Measurements from ENCODE around the gene KLF18. TPM values are rescaled to one million over a fixed set of nuclear protein-coding genes. Genes with fewer than 3 reads are reported as not detected.
"Not testable (repeated sequence)": the region's sequence is repeated elsewhere in the genome, so short reads cannot be mapped to it uniquely, and the experiment has no call there.

The KLF18 gene
- total RNA-seq, 1 experiment from 2014 or later = not detected

DNA sequence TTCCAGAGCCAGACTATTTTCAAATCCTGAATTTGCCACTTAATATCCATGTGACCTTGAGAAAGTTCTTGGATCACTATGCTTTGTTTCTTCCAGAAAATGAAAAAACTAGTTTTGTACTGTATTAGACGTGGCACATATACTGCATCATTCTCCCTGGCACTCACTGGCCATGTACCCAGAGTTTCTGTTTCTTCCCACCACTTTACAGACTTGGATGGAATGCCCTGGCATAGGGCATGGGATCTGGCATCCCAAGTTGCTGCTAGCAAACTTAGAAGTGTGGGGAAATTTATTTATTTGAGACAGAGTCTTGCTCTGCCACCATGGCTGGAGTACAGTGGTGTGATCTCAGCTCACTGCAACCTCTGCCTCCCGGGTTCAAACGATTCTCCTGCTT lies 10.0 kb downstream of the KLF18 start:
- no peak for DNase-seq (ENCODE audit: low read depth)
- in situ Hi-C loops (cut with HindIII; ENCODE audit: low pct_unique_long_range_greater_than_20kb, low sequenced_read_pairs) = no loop called here

DNA sequence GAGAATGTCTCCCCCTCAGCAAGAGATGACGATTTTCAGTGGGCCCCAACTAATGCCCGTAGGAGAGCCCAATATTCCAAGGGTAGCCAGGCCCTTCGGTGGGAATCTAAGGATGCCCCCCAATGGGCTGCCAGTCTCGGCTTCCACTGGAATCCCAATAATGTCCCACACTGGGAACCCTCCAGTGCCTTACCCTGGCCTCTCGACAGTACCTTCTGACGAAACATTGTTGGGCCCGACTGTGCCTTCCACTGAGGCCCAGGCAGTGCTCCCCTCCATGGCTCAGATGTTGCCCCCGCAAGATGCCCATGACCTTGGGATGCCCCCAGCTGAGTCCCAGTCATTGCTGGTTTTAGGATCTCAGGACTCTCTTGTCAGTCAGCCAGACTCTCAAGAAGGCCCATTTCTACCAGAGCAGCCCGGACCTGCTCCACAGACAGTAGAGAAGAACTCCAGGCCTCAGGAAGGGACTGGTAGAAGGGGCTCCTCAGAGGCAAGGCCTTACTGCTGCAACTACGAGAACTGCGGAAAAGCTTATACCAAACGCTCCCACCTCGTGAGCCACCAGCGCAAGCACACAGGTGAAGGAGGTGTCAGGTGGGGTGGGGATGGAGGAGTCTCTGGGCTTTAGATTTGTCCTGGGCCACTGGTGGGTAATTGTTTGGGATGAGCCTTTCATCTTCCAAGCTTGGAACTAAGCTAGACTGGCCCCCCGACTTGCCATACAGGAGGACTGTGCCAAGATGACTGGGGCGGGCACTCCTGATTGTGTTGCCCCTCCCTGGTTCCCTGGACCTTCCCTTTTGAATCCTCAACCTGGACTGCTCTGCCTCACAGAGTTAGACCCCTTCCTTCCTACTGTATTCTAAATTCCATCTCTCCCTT lies 11.6 kb downstream of the KLF18 start:
- no peak for DNase-seq (ENCODE audit: low read depth)
- in situ Hi-C loops (cut with HindIII; ENCODE audit: low pct_unique_long_range_greater_than_20kb, low sequenced_read_pairs) = no loop called here

GRCh38 chr1:44120398-44120949 lies 21.0 kb downstream of the KLF18 start:
- DNase-seq (ENCODE audit: low read depth) = no peak
- in situ Hi-C loops (cut with HindIII; ENCODE audit: low pct_unique_long_range_greater_than_20kb, low sequenced_read_pairs) = no loop called here

- in situ Hi-C loops (cut with HindIII; ENCODE audit: low pct_unique_long_range_greater_than_20kb, low sequenced_read_pairs) = no loop called here
- DNase-seq (ENCODE audit: low read depth) = no peak
Measured at GRCh38 chr1:44119525-44119924, 21.9 kb downstream of the KLF18 start.

DNA sequence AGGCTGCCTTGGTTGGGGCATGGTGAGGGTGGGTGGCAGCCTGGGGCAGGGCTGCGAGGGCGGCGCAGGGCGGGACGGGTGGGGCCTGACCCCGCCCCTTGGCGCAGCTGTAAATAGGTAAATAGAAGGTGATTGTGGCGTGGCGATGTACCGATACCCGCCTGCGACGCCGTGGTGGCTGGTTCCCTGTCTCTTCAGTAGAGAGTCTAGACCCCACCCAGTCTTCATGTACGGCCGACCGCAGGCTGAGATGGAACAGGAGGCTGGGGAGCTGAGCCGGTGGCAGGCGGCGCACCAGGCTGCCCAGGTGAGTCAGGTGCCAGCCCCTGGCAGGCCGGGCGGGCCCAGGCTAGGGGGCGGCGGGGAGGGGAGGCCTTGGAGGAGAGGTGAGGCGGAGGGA lies 22.7 kb downstream of the KLF18 start, which contains the start of gene KLF17:
Gene KLF17 (plus strand): TSS at position 140 of the 400 bp plus-strand sequence. CDS start 87 bp downstream, at position 227.
- no peak for DNase-seq (ENCODE audit: low read depth)
- in situ Hi-C loops (cut with HindIII; ENCODE audit: low pct_unique_long_range_greater_than_20kb, low sequenced_read_pairs) = no loop called here

GRCh38 chr1:44117272-44117671 lies 24.2 kb downstream of the KLF18 start:
- in situ Hi-C loops (cut with HindIII; ENCODE audit: low pct_unique_long_range_greater_than_20kb, low sequenced_read_pairs); DNase-seq (ENCODE audit: low read depth): not testable (repeated sequence)

- DNase-seq (ENCODE audit: low read depth) = no peak
- in situ Hi-C loops (cut with HindIII; ENCODE audit: low pct_unique_long_range_greater_than_20kb, low sequenced_read_pairs) = no loop called here
Measured at GRCh38 chr1:44114098-44114497, 27.3 kb downstream of the KLF18 start.

DNA sequence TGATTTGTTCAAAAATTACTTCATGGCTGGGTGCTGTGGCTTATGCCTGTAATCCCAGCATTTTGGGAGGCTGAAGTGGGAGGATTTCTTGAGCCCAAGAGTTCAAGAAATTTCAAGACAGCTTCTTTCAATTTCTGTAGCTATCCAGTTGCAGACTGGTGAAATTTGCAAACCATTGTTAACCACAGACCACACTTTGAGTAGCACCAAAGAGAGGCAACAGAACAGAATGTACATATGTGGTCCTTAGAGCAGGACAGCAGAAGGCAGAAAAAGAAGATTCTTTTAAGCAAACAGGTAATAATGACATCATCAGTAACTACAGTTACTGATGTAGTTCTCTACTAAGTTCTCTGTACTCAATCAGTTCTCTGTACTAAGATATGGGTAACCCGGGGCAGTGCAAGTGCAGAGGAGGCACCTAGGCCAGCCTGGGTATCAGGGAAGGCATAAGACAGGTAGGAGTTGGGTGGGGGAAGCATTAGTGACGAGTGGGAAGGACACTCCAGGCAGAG lies 28.3 kb downstream of the KLF18 start:
- in situ Hi-C loops (cut with HindIII; ENCODE audit: low pct_unique_long_range_greater_than_20kb, low sequenced_read_pairs) = no loop called here
- no peak for DNase-seq (ENCODE audit: low read depth)

DNA sequence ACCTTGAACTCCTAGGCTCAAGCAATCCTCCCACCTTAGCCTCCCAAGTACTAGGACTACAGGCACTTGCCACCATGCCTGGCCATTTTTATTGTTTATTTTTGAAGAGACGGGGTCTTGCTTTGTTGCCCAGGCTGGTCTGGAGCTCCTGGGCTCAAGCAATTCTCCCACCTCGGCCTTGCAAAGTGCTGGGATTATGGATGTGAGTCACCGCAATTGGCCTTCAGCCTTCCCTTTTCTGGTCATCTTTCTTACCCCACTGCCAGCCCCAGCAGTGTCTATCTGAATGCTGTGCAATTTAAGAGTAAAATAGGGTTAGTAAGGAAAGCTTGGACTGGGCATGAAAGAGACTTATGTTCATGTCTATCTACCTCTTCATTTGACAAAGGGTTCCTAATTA lies 28.9 kb downstream of the KLF18 start:
- DNase-seq (ENCODE audit: low read depth) = no peak
- in situ Hi-C loops (cut with HindIII; ENCODE audit: low pct_unique_long_range_greater_than_20kb, low sequenced_read_pairs) = no loop called here

- no peak for DNase-seq (ENCODE audit: low read depth)
- in situ Hi-C loops (cut with HindIII; ENCODE audit: low pct_unique_long_range_greater_than_20kb, low sequenced_read_pairs) = no loop called here
Measured at GRCh38 chr1:44111861-44112260, 29.6 kb downstream of the KLF18 start.

DNA sequence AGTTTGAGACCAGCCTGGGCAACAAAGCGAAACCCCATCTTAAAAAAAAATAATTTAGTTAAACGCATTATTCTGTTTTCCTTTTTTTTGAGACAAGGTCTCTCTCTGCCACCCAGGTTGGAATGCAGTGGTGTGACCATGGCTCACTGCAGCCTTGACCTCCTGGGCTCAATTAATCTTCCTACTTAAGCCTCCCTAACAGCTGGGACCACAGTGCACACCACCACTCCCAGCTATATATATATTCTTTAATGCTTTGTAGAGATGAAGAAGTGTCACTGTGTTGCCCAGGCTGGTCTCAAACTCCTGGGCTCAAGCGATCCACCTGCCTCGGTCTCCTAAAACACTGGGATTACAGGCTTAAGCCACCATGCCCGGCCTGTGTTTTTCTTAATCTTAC lies 30.5 kb downstream of the KLF18 start:
- in situ Hi-C loops (cut with HindIII; ENCODE audit: low pct_unique_long_range_greater_than_20kb, low sequenced_read_pairs) = no loop called here
- no peak for DNase-seq (ENCODE audit: low read depth)

- DNase-seq (ENCODE audit: low read depth) = no peak
- in situ Hi-C loops (cut with HindIII; ENCODE audit: low pct_unique_long_range_greater_than_20kb, low sequenced_read_pairs) = no loop called here
Measured at GRCh38 chr1:44108971-44109370, 32.5 kb downstream of the KLF18 start.

- DNase-seq (ENCODE audit: low read depth) = no peak
- in situ Hi-C loops (cut with HindIII; ENCODE audit: low pct_unique_long_range_greater_than_20kb, low sequenced_read_pairs) = no loop called here
Measured at GRCh38 chr1:44108241-44108640, 33.2 kb downstream of the KLF18 start.

DNA sequence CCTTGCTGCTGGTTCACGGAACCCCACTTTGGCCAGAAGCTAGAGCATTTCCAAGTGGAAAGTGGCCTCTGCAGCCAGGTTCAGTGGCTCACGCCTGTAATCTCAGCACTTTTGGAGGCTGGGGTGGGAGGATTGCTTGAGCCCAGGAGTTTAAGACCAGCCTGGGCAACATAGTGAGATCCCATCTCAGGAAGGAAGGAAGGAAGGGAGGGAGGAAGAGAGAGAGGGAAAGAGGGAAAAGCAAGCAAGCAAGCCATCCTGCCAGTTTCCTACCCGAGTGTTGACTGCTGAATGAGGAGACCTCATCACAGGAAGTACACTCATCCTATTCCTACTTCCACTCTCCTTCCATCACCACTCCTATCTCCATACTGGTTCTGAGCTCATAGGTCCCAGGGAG lies 35.6 kb downstream of the KLF18 start:
- in situ Hi-C loops (cut with HindIII; ENCODE audit: low pct_unique_long_range_greater_than_20kb, low sequenced_read_pairs) = no loop called here
- no peak for DNase-seq (ENCODE audit: low read depth)

GRCh38 chr1:44103270-44104131 lies 37.9 kb downstream of the KLF18 start:
- DNase-seq (ENCODE audit: low read depth) = no peak
- in situ Hi-C loops (cut with HindIII; ENCODE audit: low pct_unique_long_range_greater_than_20kb, low sequenced_read_pairs) = no loop called here

GRCh38 chr1:44101328-44101727 lies 40.1 kb downstream of the KLF18 start:
- no peak for DNase-seq (ENCODE audit: low read depth)
- in situ Hi-C loops (cut with HindIII; ENCODE audit: low pct_unique_long_range_greater_than_20kb, low sequenced_read_pairs) = no loop called here

DNA sequence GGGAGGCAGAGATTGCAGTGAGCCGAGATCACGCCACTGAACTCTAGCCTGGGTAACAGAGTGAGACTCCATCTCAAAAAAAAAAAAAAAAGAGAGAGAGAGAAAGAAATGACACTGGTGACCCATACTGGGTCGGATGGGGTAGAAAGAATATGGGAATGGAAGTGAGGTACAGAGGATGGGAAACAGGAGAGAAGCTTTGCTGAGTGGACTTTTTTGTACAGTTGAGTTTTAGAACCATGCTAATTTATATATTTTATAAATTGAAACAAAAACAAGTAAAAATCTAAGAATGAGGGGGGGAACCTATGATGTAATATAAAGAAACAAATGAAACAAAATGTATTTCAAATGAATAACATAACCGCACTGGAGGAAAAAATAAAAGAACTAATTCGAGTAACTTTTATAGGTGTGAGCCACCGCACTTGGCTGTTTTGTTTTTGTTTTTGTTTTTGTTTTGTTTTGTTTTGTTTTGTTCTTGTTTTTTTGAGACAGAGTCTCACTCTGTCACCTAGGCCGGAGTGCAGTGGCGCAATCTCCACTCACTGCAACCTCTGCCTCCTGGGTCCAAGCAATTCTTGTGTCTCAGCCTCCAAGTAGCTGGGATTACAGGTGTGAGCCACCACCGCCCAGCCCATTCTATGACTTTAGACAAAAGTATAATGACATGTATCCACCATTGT lies 41.1 kb downstream of the KLF18 start:
- in situ Hi-C loops (cut with HindIII; ENCODE audit: low pct_unique_long_range_greater_than_20kb, low sequenced_read_pairs) = no loop called here
- DNase-seq (ENCODE audit: low read depth) = no peak

DNA sequence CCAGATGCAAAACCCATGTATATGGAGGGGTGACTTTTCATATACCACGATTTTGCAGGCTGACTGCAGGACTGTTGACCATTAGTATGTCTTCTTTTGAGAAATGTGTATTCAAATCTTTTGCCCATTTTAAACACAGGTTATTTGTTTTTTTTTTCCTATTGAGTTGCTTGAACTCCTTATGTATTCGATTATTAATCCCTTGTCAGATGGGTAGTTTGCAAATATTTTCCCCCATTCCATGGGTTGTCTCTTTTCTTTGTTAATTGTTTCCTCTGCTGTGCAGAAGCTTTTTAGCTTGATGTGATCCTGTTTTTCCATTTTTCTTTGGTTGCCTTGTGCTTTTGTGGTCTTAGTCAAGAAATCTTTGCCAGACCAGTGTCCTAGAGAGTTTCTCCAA lies 47.4 kb downstream of the KLF18 start:
- in situ Hi-C loops (cut with HindIII; ENCODE audit: low pct_unique_long_range_greater_than_20kb, low sequenced_read_pairs) = no loop called here
- no peak for DNase-seq (ENCODE audit: low read depth)

Measured in Caki2 (cell line).